HL-60 (cell line): ENCODE measurements around the gene GALNT1.

Experiments used
- DNase-seq, 2 experiments: peaks; one replicate each; pipeline ENCODE4 v3.0.0-alpha.2; 2010 to 2020; ENCODE audit warnings: low read depth in 1 of 2, low spot score in 1 of 2
- H3K27ac ChIP-seq: fragments of 250-450 bp; sonication (Bioruptor Pico); replicated peaks from 2 replicates; pipeline ENCODE4 v1.5.1; 2020; ENCODE audit warnings: mild to moderate bottlenecking, moderate library complexity
- H3K27me3 ChIP-seq: fragments of 250-450 bp; sonication (Bioruptor Pico); 2 replicates; pipeline ENCODE4 v1.5.1; 2021; ENCODE audit warnings: mild to moderate bottlenecking, moderate library complexity; ENCODE audit not compliant: insufficient read depth, poor library complexity, severe bottlenecking
- H3K4me3 ChIP-seq: replicated peaks from 2 replicates; pipeline ENCODE4 v1.5.1; 2011; ENCODE audit warnings: mild to moderate bottlenecking, control low read depth, low read length; ENCODE audit not compliant: insufficient read depth
- CTCF ChIP-seq: IDR thresholded peaks from one replicate; pipeline ENCODE4 v1.5.1; 2011; ENCODE audit warnings: low read length, control low read depth, inconsistent platforms; ENCODE audit not compliant: insufficient read depth
- GABPA ChIP-seq: IDR thresholded peaks from 2 replicates; pipeline ENCODE4 v1.6.1; 2012; ENCODE audit warnings: low read depth
- POLR2AphosphoS5 ChIP-seq: IDR thresholded peaks from 2 replicates; pipeline ENCODE4 v1.6.1; 2012; ENCODE audit warnings: low read depth
- SPI1 ChIP-seq: IDR thresholded peaks from 2 replicates; pipeline ENCODE4 v1.6.1; 2012; ENCODE audit warnings: low read depth, mild to moderate bottlenecking, borderline replicate concordance
- TF ChIP-seq, protein P1 (sequence below): IDR thresholded peaks from 2 replicates; pipeline ENCODE4 v1.6.1; 2012; ENCODE audit warnings: low read depth; ENCODE audit not compliant: insufficient replicate concordance

The GALNT1 gene

GRCh38 chr18:35584735-35585134 is 3.2 kb downstream of the GALNT1 start:
- no peak for DNase-seq
- Histone ChIP-seq H3K27me3 (no peaks in the 10 kb centered on the region), H3K27ac (no peak overlapping the region), H3K4me3 (no peak overlapping the region)
- TF ChIP-seq CTCF (no peak), SPI1 (no peak), POLR2AphosphoS5 (no peak), GABPA (no peak)
- TF ChIP-seq, protein P1, sequence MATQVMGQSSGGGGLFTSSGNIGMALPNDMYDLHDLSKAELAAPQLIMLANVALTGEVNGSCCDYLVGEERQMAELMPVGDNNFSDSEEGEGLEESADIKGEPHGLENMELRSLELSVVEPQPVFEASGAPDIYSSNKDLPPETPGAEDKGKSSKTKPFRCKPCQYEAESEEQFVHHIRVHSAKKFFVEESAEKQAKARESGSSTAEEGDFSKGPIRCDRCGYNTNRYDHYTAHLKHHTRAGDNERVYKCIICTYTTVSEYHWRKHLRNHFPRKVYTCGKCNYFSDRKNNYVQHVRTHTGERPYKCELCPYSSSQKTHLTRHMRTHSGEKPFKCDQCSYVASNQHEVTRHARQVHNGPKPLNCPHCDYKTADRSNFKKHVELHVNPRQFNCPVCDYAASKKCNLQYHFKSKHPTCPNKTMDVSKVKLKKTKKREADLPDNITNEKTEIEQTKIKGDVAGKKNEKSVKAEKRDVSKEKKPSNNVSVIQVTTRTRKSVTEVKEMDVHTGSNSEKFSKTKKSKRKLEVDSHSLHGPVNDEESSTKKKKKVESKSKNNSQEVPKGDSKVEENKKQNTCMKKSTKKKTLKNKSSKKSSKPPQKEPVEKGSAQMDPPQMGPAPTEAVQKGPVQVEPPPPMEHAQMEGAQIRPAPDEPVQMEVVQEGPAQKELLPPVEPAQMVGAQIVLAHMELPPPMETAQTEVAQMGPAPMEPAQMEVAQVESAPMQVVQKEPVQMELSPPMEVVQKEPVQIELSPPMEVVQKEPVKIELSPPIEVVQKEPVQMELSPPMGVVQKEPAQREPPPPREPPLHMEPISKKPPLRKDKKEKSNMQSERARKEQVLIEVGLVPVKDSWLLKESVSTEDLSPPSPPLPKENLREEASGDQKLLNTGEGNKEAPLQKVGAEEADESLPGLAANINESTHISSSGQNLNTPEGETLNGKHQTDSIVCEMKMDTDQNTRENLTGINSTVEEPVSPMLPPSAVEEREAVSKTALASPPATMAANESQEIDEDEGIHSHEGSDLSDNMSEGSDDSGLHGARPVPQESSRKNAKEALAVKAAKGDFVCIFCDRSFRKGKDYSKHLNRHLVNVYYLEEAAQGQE = no peak

DNA sequence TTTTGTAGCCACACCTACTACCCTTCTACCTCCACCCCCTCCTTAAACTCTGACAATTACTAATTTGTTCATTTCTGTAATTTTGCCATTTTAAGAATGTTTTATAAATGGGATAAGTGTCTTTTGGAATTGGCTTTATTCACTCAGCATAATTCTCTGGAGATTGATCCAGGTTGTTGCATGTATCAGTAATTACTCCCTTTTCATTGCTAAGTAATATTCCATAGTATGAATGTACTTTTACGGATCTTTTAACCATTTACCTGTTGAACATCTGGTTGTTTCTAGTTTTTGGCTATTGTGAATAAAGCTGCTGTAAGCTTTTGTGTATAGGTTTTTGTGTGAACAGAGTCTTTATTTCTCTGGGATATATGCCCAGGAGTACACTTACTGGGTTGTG is 4.1 kb downstream of the GALNT1 start:
- no peak for DNase-seq
- no peak for TF ChIP-seq GABPA
- no peak for TF ChIP-seq SPI1
- TF ChIP-seq POLR2AphosphoS5 = no peak
- TF ChIP-seq CTCF = no peak
- TF ChIP-seq, protein P1 = no peak
- no peak overlapping the region for H3K4me3 ChIP-seq
- H3K27ac ChIP-seq = no peak overlapping the region
- H3K27me3 ChIP-seq = no peaks in the 10 kb centered on the region

GRCh38 chr18:35588122-35588521 is 6.6 kb downstream of the GALNT1 start:
- DNase-seq = no peak
- H3K27ac ChIP-seq = no peak overlapping the region
- no peaks in the 10 kb centered on the region for H3K27me3 ChIP-seq
- H3K4me3 ChIP-seq = no peak overlapping the region
- no peak for TF ChIP-seq SPI1
- TF ChIP-seq, protein P1 = no peak
- no peak for TF ChIP-seq GABPA
- no peak for TF ChIP-seq POLR2AphosphoS5
- no peak for TF ChIP-seq CTCF
